ENCODE data around the gene TCEA2.
A peak's percentile ranks its signal among the peaks of the same experiment; 100 is the strongest.

TCEA2 gene

DNA sequence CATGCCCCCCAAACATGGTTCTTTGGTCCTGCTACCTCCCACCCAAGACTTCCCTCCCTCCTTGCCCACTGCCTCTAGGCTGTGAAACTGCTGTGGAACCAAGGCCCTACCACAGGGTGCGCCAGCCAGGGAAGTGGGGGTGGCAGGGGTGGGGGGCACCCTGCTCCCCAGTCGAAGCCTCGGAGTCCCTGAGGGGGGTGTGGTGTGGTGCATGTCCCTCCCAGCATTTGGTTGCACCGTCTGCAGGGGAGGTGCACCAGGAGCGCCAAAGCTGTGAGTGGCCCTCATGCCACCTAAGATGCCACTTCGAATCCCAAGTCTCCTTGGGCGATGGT lies 14.5 kb downstream of the TCEA2 start:
- CTCF ChIA-PET: no interaction called here
- no peak for TF ChIP-seq ARNT (IDR thresholded peaks at IDR 0.05)
- no peak for TF ChIP-seq LEF1 (IDR thresholded peaks at IDR 0.05; ENCODE audit: borderline replicate concordance)
- TF ChIP-seq HDGF (IDR thresholded peaks at IDR 0.05; ENCODE audit: borderline replicate concordance): no peak
- TF ChIP-seq ZNF384 (IDR thresholded peaks at IDR 0.05): no peak
- TF ChIP-seq NFRKB (IDR thresholded peaks at IDR 0.05): no peak
- TF ChIP-seq FOXA1 (IDR thresholded peaks at IDR 0.05): no peak
- TF ChIP-seq CTBP1 (IDR thresholded peaks at IDR 0.05; ENCODE audit: borderline replicate concordance): no peak
- TF ChIP-seq BHLHE40 (IDR thresholded peaks at IDR 0.05; ENCODE audit: borderline replicate concordance): no peak
- no peak for TF ChIP-seq L3MBTL2 (conservative IDR thresholded peaks at IDR 0.05)
- TF ChIP-seq SUZ12 (IDR thresholded peaks at IDR 0.05): no peak
- no peak for TF ChIP-seq ELF4 (IDR thresholded peaks at IDR 0.05)
- TF ChIP-seq FOXK2 (IDR thresholded peaks at IDR 0.05): no peak
- no peak for DNase-seq (ENCODE audit: extremely low spot score)
- POLR2A ChIA-PET: interaction anchor here (5.3 kb wide), 1 partner anchor 15 kb away, joined by 38 read pairs; the partner anchor contains the start of gene TCEA2

- no peak for TF ChIP-seq ZNF384 (IDR thresholded peaks at IDR 0.05)
- TF ChIP-seq FOXM1 (IDR thresholded peaks at IDR 0.05; ENCODE audit: borderline replicate concordance): no peak
- no peak for TF ChIP-seq SP1 (IDR thresholded peaks at IDR 0.05)
- TF ChIP-seq CTBP1 (IDR thresholded peaks at IDR 0.05; ENCODE audit: borderline replicate concordance): no peak
- TF ChIP-seq ELF4 (IDR thresholded peaks at IDR 0.05): no peak
- no peak for TF ChIP-seq HDGF (IDR thresholded peaks at IDR 0.05; ENCODE audit: borderline replicate concordance)
- TF ChIP-seq SUZ12 (IDR thresholded peaks at IDR 0.05): no peak
- TF ChIP-seq PKNOX1 (IDR thresholded peaks at IDR 0.05): no peak
- no peak for TF ChIP-seq NFRKB (IDR thresholded peaks at IDR 0.05)
- no peak for TF ChIP-seq ARNT (IDR thresholded peaks at IDR 0.05)
- TF ChIP-seq BHLHE40 (IDR thresholded peaks at IDR 0.05; ENCODE audit: borderline replicate concordance): no peak
- TF ChIP-seq L3MBTL2 (conservative IDR thresholded peaks at IDR 0.05): no peak
- TF ChIP-seq TARDBP (IDR thresholded peaks at IDR 0.05): no peak
- TF ChIP-seq LEF1 (IDR thresholded peaks at IDR 0.05; ENCODE audit: borderline replicate concordance): no peak
- TF ChIP-seq FOXA1 (IDR thresholded peaks at IDR 0.05): no peak
- TF ChIP-seq FOXK2 (IDR thresholded peaks at IDR 0.05): no peak
- ChIA-PET POLR2A (interaction anchor here (1.0 to 5.3 kb wide), 2 partner anchors 11 to 16 kb away, joined by 3 to 38 read pairs; partner anchors contain the start of gene TCEA2), CTCF (interaction anchor here (0.6 kb wide), 1 partner anchor 48 kb away, joined by 3 read pairs; no protein-coding TSS in a partner anchor)
- DNase-seq (ENCODE audit: extremely low spot score): no peak
Observed at GRCh38 chr20:64077876-64078551, 15.0 kb downstream of the TCEA2 start.

DNA sequence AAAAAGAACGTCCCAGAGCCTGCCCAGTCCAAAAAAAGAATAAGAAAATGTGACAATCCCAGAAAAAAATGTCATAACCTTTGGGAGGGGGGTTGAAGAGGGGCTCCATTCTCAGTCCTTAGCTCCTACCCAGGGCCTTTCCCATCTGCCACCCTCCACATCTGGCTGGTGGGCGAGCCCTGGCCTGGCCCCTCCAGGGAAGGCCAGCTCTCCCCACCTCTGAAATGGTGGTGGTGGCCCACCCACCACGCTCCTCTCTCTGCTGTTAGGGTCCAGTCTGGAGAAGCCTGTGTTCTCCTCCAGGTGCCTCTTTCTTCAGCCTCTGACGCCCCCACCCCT lies 15.9 kb downstream of the TCEA2 start:
- TF ChIP-seq LEF1 (IDR thresholded peaks at IDR 0.05; ENCODE audit: borderline replicate concordance) (no peak), NFRKB (IDR thresholded peaks at IDR 0.05) (no peak), ARNT (IDR thresholded peaks at IDR 0.05) (no peak), CTBP1 (IDR thresholded peaks at IDR 0.05; ENCODE audit: borderline replicate concordance) (no peak), L3MBTL2 (conservative IDR thresholded peaks at IDR 0.05) (no peak), SP1 (IDR thresholded peaks at IDR 0.05) (no peak), HDGF (IDR thresholded peaks at IDR 0.05; ENCODE audit: borderline replicate concordance) (no peak), ZNF384 (IDR thresholded peaks at IDR 0.05) (no peak), FOXM1 (IDR thresholded peaks at IDR 0.05; ENCODE audit: borderline replicate concordance) (no peak), SUZ12 (IDR thresholded peaks at IDR 0.05) (no peak), BHLHE40 (IDR thresholded peaks at IDR 0.05; ENCODE audit: borderline replicate concordance) (no peak), TARDBP (IDR thresholded peaks at IDR 0.05) (no peak)
- DNase-seq (ENCODE audit: extremely low spot score): no peak
- ChIA-PET CTCF (interaction anchor here (1.3 to 1.7 kb wide), 2 partner anchors 9 to 40 kb away, joined by 5 read pairs; no protein-coding TSS in a partner anchor), POLR2A (interaction anchor here (1.0 to 5.3 kb wide), 3 partner anchors 12 to 17 kb away, joined by 3 to 38 read pairs (median 5); partner anchors contain the start of gene TCEA2)

DNA sequence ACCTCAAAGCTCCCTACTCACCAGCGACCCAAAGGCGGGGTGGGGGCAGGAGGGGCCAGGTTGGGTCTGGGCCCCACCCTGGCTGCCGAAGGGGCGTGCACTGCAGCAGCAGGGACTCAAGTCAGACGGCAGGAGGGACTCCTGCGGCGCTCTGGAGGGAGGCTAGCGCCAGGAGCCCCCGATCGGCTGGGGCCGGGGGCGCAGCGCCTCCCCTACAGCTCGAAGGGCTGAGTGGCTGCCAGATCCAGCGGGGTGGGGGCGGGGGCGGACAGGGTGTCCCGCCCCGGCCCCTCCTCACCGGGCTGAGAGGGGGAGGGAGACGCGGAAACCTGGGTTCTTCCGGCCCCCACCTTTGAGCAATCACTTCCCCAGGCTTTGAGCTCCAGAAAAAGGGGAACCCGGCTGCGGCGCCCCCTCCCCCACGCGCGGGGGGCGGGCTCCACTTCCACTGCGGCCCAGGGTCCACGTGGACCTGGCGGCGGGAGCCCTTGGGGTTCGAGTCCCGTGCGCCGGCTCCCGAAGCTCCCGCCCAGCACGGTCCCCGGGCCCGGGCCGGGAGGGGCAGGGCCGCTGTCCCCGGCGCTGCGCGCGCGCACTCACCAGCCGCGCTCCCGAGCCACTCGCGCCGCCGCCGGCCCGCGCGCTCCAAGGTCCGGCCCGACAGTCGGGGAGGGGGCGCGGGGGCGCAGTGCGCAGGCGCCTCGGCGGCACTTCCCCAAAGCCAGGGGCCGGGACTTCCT lies 16.4 kb downstream of the TCEA2 start, which contains the start of gene RGS19:
Gene RGS19 (minus strand): TSS at position 246 of the 740 bp plus-strand sequence. CDS start 2,632 bp downstream, outside the sequence.
- ChIA-PET CTCF (interaction anchor here (1.3 to 1.7 kb wide), 2 partner anchors 10 to 40 kb away, joined by 5 read pairs; no protein-coding TSS in a partner anchor), POLR2A (interaction anchor here (1.5 to 5.3 kb wide), 2 partner anchors 15 to 17 kb away, joined by 5 to 38 read pairs; partner anchors contain the start of gene TCEA2)
- peak; percentile 82 for DNase-seq (ENCODE audit: extremely low spot score)
- 0 out of 2 replicates have a peak, but pooled peaks have one; percentile 11 for TF ChIP-seq FOXM1 (IDR thresholded peaks at IDR 0.05; ENCODE audit: borderline replicate concordance)
- TF ChIP-seq ELF4 (IDR thresholded peaks at IDR 0.05): no peak

DNA sequence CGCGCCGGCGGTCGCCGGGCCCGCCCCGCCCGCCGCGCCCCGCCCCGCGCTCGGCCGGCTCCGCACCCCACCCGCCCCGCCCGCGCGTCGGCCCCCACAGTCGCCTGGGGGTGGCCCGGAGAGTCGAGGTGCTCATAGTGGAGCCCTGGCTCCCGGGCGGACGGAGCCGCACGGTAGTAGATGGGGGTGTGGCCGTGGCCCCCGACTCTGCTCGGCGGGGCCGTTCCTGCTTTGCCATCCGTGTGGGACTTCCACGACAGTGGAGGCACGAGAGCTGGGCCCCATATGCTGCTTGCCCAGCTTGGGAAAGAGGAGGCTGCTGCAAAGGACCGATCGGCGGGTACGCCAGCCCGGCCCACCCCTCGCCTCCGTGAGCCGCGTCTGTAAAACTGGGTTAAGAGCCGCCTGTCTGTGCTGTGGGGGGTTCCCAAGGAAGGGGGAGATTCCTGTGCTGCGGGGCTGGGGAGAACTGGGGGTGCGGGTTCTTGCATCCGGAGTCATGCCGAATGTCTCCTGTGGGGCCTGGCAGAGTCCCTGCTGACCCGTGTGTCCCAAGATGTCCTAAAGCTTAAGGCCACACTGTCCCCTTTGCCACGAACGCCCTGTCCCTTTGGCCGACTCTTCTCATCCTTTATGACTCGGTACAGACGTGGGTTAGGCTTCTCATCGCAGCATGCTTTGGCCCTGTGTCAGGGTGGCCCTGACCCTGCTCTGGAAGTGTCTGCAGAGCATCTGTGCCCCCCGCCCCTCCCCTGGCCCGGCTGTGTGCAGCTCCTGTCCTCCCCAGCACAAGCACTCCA lies 17.2 kb downstream of the TCEA2 start, which contains the start of gene OPRL1:
Gene OPRL1 (plus strand): TSS at position 70 of the 800 bp plus-strand sequence. CDS start 12,639 bp downstream, outside the sequence.
- CTCF ChIA-PET: interaction anchor here (1.7 kb wide), 1 partner anchor 10 kb away, joined by 5 read pairs; no protein-coding TSS in a partner anchor
- no peak for DNase-seq (ENCODE audit: extremely low spot score)
- POLR2A ChIA-PET: interaction anchor here (0.6 to 5.3 kb wide), 3 partner anchors 16 to 40 kb away, joined by 3 to 38 read pairs (median 5); partner anchors contain the start of gene TCEA2

More for the DNA sequence above, 17.2 kb downstream of the TCEA2 start, which contains the start of gene OPRL1:
- TF ChIP-seq ZNF384 (IDR thresholded peaks at IDR 0.05) (no peak), PKNOX1 (IDR thresholded peaks at IDR 0.05) (no peak), FOXK2 (IDR thresholded peaks at IDR 0.05) (no peak)

Data from HEK293T (cell line).